ENCODE data around the gene ABHD12. TPM values are rescaled to one million over a fixed set of nuclear protein-coding genes. Genes with fewer than 3 reads are reported as not detected.

Gene ABHD12
- total RNA-seq, 3 donors from 2014 or later = 26.9 to 67.7 (median 53.4) TPM

DNA sequence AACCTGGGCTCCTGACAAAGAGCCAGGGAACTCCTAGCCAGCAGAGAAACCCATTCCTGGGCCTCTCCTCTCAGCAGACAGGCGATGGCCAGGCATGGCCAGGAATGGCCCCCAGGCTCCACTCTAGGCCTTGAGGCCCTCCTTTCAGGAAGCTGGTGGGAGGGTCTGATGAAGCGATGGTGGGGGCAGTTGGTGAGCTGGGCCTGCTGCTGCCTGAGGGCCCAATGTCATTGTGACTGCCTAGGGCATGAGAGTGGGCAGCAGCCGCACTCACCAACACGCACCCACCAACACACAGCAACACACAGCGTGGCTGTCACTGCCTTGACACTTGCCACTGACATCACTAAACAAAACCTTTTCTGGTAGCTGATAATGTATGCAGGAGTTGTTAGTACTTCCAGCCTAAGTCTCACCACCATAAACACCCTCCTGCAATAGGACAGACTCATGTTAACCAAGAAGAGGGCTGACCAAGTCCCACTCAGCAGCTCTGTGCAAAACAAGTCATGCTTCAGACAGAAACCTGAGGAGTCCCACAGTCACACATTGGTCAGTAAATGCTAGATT is 69.3 kb downstream of the ABHD12 start:
- H3K27ac ChIP-seq = no peak overlapping the region
- no peaks in the 10 kb centered on the region for H3K9me3 ChIP-seq
- H3K4me3 ChIP-seq = no peak overlapping the region
- DNase-seq (ENCODE audit: low spot score in 2 of 2) = no peak
- no peak for TF ChIP-seq POLR2A (IDR thresholded peaks at IDR 0.05)
- TF ChIP-seq, protein P1, sequence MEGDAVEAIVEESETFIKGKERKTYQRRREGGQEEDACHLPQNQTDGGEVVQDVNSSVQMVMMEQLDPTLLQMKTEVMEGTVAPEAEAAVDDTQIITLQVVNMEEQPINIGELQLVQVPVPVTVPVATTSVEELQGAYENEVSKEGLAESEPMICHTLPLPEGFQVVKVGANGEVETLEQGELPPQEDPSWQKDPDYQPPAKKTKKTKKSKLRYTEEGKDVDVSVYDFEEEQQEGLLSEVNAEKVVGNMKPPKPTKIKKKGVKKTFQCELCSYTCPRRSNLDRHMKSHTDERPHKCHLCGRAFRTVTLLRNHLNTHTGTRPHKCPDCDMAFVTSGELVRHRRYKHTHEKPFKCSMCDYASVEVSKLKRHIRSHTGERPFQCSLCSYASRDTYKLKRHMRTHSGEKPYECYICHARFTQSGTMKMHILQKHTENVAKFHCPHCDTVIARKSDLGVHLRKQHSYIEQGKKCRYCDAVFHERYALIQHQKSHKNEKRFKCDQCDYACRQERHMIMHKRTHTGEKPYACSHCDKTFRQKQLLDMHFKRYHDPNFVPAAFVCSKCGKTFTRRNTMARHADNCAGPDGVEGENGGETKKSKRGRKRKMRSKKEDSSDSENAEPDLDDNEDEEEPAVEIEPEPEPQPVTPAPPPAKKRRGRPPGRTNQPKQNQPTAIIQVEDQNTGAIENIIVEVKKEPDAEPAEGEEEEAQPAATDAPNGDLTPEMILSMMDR (IDR thresholded peaks at IDR 0.05) = no peak
- TF ChIP-seq POLR2AphosphoS5 (IDR thresholded peaks at IDR 0.05) = no peak
- H3K27me3 ChIP-seq = no peaks in the 10 kb centered on the region
- H3K36me3 ChIP-seq = no peaks in the 10 kb centered on the region
- intact Hi-C loops (cut with DNase I; ENCODE audit: low total_unique reads) = no loop called here
- no peaks in the 10 kb centered on the region for H3K4me1 ChIP-seq

DNA sequence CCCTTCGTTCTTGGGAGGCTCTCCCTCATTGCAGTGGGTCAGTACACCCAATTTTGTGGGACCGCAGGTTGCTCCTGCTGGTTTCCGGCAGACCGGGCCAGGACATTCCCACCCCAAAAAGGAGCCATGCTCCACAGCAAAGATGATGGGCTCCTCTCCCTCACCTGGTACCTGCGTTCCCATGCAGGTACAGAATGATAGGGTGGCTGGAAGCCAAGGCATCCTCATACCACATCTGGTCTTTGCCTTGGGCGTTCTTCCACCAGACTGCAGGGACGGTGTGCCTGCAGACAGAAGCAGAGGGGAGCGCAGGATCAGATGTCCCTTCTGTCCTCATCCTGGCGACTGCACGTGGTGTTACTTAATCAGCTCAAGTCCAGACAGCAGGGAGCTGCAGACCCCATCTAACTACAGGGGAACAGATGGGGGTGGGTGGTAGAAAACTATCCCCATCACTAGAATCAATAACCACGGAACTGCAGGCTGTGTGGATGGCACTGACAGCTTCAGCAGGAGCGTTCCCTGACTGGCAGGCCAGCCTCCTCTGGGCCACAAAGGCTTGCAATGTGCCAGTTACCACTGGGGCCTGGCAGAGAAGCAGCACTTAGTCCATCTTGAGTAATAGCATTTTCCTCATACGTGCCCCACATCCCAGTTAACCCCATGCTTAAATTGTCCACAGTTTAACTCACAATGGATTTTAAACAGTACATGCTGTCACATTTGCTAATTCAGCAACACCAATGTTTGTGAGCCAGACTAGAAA is 70.4 kb downstream of the ABHD12 start:
- no peaks in the 10 kb centered on the region for H3K4me1 ChIP-seq
- intact Hi-C loops (cut with DNase I; ENCODE audit: low total_unique reads) = no loop called here
- H3K36me3 ChIP-seq = no peaks in the 10 kb centered on the region
- H3K9me3 ChIP-seq = no peaks in the 10 kb centered on the region
- H3K27me3 ChIP-seq = no peaks in the 10 kb centered on the region
- H3K4me3 ChIP-seq = no peak overlapping the region
- no peak overlapping the region for H3K27ac ChIP-seq
- TF ChIP-seq, protein P1 (IDR thresholded peaks at IDR 0.05) = no peak
- no peak for TF ChIP-seq POLR2A (IDR thresholded peaks at IDR 0.05)
- TF ChIP-seq POLR2AphosphoS5 (IDR thresholded peaks at IDR 0.05) = no peak
- no peak for DNase-seq (ENCODE audit: low spot score in 2 of 2)

DNA sequence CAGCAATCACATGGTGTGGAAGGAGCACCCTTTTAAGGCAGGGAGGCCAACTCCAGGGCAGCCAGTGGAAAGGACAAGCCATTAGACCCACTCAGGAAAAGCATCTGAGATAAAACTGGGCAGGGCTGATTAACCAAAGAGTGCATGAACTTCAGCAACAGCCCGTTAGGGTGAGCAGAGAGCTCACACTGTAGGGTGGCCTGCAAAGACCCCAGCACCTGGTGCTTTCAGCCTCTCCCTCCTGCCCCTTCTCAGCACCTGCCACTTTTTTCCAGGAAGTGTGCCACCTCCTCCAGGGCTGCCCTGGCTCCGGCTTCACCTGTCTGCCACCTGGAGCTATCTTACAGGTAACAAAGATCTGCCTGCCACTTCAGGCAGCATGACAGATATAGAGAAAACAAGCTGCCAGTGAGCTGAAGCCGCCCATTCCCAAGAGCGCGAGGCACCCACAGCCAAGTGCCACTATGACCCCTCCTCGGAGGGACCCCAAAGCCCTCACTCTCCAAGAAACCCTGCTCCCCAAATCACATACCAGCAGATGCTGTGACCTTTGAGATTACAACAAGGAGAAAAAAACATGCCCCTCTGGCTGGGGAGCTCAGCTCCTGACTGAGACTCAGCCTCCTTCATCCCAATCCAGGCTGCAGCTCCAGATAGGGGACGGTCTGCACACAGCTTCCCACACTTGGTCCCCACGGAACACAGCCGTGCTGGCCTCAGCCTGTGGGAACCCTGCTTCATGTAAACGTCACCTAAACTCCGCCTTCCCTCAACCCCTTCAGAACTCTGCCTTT is 71.2 kb downstream of the ABHD12 start:
- no peaks in the 10 kb centered on the region for H3K36me3 ChIP-seq
- no peak overlapping the region for H3K4me3 ChIP-seq
- intact Hi-C loops (cut with DNase I; ENCODE audit: low total_unique reads) = no loop called here
- H3K27ac ChIP-seq = no peak overlapping the region
- no peaks in the 10 kb centered on the region for H3K4me1 ChIP-seq
- TF ChIP-seq POLR2A (IDR thresholded peaks at IDR 0.05) = no peak
- TF ChIP-seq, protein P1 (IDR thresholded peaks at IDR 0.05) = no peak
- TF ChIP-seq POLR2AphosphoS5 (IDR thresholded peaks at IDR 0.05) = no peak
- DNase-seq (ENCODE audit: low spot score in 2 of 2) = no peak
- no peaks in the 10 kb centered on the region for H3K9me3 ChIP-seq
- no peaks in the 10 kb centered on the region for H3K27me3 ChIP-seq

DNA sequence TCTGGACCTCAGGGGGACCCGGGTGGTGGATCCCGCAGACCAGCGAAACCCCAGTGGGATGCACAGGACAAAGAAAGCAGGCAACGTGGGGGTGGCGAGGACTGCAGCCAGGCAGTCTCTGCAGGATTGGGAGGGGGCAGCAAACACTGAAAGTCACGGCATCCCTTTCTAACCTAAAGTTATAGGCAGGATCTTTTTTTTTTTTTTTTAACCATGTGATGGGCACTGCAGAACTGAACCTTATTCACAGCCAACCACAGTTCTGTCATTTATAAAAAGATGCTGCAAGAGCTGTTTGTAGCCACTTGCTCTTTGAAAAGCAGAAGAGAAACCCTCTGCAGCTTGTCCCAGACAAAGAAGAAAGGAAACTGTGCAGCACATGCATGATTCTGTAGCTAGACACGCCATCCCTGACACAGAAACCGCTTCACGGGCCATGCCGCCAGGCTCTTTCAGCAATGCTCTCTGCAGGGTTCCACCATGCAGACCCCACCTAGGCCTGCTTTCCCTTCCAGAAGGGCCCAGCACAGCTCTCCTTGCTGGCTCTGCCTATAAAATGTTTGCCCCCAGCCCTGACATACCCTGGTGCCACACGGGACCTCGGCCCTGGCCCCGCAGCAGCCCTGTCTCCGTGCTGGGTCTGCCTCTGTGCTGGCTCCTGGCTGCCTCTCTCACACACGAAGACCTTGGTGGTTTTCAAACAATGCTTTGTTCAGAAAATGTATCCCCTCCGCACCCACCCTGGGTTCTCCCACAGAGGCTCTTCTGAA is 72.0 kb downstream of the ABHD12 start:
- H3K4me1 ChIP-seq = no peaks in the 10 kb centered on the region
- H3K27me3 ChIP-seq = no peaks in the 10 kb centered on the region
- intact Hi-C loops (cut with DNase I; ENCODE audit: low total_unique reads) = no loop called here
- no peaks in the 10 kb centered on the region for H3K36me3 ChIP-seq
- no peak for DNase-seq (ENCODE audit: low spot score in 2 of 2)
- no peaks in the 10 kb centered on the region for H3K9me3 ChIP-seq
- H3K27ac ChIP-seq = no peak overlapping the region
- TF ChIP-seq POLR2A (IDR thresholded peaks at IDR 0.05) (no peak), POLR2AphosphoS5 (IDR thresholded peaks at IDR 0.05) (no peak)
- TF ChIP-seq, protein P1 (IDR thresholded peaks at IDR 0.05) = no peak
- no peak overlapping the region for H3K4me3 ChIP-seq
